Subcutaneous adipose tissue (tissue), 4 donors: Measurements from ENCODE around the gene GARIN5A. TPM values are rescaled to one million over a fixed set of nuclear protein-coding genes. Genes with fewer than 3 reads are reported as not detected.

Experiments used
- CTCF ChIP-seq: fragments of 450-650 bp; IDR thresholded peaks from one replicate; pipeline ENCODE4 v1.5.1; 2016; ENCODE audit warnings: low read depth, mild to moderate bottlenecking, control low read depth, antibody characterized with exemption, moderate library complexity
- total RNA-seq, 4 donors: library from RNA; depleted of rRNA; stranded (reverse); fragments of >200 nt; gene quantifications; one replicate each; pipeline ENCODE4 v1.1.0, GENCODE V29; 2016

Gene GARIN5A
- total RNA-seq, 4 donors from 2014 or later = not detected

- TF ChIP-seq CTCF = no peak
These were observed 15.8 kb upstream of the GARIN5A start for GRCh38 chr19:50492303-50493052.

DNA sequence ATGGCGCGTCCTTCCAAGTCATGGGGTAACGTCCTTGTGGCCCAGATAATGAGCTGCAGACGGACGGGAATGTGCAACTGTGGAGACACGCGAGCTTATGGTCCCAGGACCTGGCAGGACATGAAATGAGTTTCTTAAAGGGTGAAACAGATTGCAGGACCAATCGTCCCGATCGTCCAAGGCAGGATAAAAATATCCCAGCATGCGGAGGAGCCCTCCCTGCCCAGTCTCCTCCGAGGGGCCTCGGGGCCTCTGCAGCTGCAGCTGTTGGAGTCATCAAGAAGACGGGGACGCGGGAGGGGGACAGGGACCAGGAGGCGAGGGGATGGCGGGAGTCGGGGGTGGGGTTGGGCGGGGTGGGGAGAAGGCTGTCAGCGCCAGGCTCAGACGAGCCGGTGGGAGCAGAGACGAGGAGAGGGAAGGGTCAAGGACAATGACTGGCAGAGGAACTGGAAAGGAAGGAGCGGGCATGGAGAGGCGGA lies 14.4 kb upstream of the GARIN5A start:
- no peak for TF ChIP-seq CTCF

DNA sequence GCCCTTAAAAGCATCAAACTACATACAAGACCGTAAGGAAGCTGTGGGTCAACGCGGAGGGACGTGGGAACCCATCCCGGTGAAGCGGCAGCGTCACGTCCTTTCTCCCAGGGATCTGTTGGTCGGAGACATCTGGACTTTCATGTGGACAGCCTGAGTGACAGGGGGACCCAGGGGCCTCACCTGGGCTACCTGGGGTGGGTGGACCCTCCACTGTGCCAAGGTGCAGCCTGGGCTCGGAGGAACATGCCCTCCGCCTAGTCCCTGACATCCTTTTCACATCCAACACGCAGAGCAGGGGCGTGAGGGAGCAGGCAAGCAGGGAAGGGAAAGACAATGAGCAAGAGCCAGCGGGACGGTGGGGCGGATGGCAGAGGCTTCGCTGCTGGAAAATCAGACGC lies 13.8 kb upstream of the GARIN5A start:
- no peak for TF ChIP-seq CTCF

DNA sequence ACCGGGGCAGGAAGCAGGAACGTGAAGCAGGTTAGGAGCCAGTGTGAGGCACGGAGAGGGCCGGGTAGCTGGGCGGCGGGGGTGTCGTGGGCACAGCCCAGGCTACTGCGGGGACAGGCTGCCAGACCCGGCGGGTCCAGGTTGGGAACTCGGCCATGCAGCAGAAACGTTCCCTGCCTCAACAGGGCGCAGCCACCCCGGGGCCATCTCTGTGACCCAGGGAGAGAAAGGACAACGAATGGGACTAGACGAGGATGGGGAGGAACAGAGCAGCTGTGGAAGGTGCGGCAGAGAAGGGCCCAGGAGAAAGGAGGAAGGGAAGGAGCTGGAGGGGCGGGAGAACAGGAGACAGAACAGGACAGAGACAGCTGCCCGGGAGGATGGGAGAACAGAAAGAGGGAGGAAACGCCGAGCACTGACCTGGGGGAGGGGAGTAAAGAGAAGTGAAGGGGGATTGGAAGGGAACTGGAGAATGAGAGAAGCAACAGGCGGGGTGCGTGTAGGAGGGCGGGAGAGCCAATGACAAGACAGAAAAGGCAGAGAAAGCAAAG lies 12.9 kb upstream of the GARIN5A start:
- TF ChIP-seq CTCF = no peak

DNA sequence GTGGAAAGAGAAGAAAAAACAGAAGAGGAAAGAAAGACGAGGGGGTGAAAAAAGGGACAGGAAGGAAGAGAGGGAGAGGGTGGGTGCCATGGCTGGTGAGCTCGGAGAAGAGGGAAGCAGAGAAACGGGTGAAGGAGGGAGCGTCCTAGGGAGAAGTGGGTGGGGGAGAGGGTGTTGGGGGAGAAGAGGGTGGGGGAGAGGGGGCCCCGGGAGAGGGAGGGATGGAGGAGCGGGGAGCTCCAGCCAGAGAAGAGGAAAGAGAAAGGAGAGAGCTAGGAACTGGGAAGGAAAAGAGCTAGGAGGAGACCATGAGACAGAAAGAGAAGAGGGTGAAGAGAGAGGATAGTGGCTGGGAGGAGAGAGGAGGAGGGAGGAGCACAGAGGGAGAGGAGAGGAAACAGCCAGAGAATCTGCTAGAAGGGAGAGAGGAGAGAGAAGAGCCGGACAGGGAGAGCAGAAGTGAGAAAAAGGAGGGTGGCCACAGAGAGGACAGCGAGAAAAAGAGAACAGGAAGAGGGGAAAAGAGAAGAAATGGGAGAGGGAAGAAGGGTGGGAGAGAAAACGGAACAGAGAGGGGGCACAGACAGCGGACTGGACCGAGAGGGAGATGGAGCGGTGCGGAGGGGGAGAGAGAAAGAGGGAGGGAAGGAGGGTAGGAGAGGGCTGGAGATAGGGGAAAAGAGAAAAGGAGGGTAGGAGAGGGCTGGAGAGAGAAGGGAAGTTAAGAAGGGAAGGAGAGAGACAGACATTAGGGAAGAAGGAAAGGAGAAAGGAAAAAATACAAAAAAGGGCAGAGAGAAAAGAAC lies 11.9 kb upstream of the GARIN5A start:
- no peak for TF ChIP-seq CTCF

DNA sequence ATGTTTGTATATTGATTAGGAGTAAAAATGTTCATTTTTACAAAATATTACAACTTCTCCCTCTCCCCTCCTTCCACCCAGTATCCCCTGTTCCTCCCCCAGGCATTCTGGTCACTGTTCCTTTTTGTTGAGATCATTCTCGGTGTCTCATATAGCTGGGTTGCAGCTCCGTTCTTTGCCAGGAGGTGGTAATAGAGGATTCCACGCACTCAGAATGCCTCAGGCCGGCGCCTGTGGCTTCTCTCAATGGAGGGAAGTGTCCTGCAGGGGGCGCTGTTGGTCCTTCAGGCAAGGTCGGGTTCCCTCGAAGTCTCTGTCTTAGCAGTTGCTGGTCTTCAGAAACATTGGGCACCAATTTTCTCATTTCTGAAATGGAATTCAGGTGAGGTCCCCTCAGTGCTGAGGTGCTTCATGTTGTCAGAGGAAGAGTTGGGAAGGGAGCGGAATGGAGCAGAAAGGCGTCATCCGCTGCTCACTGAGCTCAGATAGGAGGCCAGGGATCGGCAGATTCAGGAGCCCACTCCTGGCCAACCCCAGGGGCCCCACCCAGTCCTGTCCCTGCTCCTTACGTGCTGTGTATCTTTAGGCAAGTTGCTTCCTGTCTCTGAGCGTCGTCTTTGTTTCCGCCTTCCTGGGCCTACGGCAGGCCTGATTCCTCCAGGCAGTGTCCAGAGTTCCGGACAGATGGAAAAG lies 10.3 kb upstream of the GARIN5A start:
- TF ChIP-seq CTCF = no peak
